H9 (cell line): Measurements from ENCODE around the gene ZNF619. TPM values are rescaled to one million over a fixed set of nuclear protein-coding genes. Genes with fewer than 3 reads are reported as not detected.

Experiments
- DNase-seq: peaks from one replicate; pipeline ENCODE4 v3.0.0-alpha.2; 2017
- H2AFZ ChIP-seq: one replicate; pipeline ENCODE4 v1.6.1; 2013; ENCODE audit warnings: mild to moderate bottlenecking, low read length, control low read depth, moderate library complexity
- H2AK5ac ChIP-seq: 2 replicates; pipeline ENCODE4 v1.6.1; 2013; ENCODE audit warnings: low read length, control low read depth, mixed read lengths; ENCODE audit not compliant: insufficient read length
- H2BK120ac ChIP-seq: one replicate; pipeline ENCODE4 v1.6.1; 2013; ENCODE audit warnings: low read depth, mild to moderate bottlenecking, low read length, control low read depth, inconsistent platforms; ENCODE audit not compliant: poor library complexity, severe bottlenecking
- H2BK12ac ChIP-seq: 2 replicates; pipeline ENCODE4 v1.6.1; 2013; ENCODE audit warnings: low read length, control low read depth, mixed read lengths, low read depth; ENCODE audit not compliant: insufficient read length
- H2BK15ac ChIP-seq: 2 replicates; pipeline ENCODE4 v1.6.1; 2013; ENCODE audit warnings: low read depth, low read length, control low read depth
- H2BK20ac ChIP-seq: one replicate; pipeline ENCODE4 v1.6.1; 2013; ENCODE audit warnings: low read depth, mild to moderate bottlenecking, low read length, control low read depth, inconsistent platforms; ENCODE audit not compliant: poor library complexity, severe bottlenecking
- H2BK5ac ChIP-seq: 2 replicates; pipeline ENCODE4 v1.6.1; 2013; ENCODE audit warnings: low read length, control low read depth, mixed read lengths; ENCODE audit not compliant: insufficient read length
- H3K14ac ChIP-seq: 2 replicates; pipeline ENCODE4 v1.6.1; 2013; ENCODE audit warnings: low read length, control low read depth; ENCODE audit not compliant: insufficient read depth
- H3K18ac ChIP-seq: 2 replicates; pipeline ENCODE4 v1.6.1; 2013; ENCODE audit warnings: low read depth, mild to moderate bottlenecking, mixed read lengths, low read length, control low read depth; ENCODE audit not compliant: insufficient read length
- H3K23ac ChIP-seq: 2 replicates; pipeline ENCODE4 v1.6.1; 2013; ENCODE audit warnings: low read length, control low read depth, mixed read lengths, low read depth; ENCODE audit not compliant: insufficient read length
- H3K23me2 ChIP-seq: 2 replicates; pipeline ENCODE4 v1.6.1; 2013; ENCODE audit warnings: low read depth, mild to moderate bottlenecking, mixed read lengths, low read length, control low read depth; ENCODE audit not compliant: insufficient read length, poor library complexity, severe bottlenecking
- H3K27ac ChIP-seq: 2 replicates; pipeline ENCODE4 v1.5.1; 2013; ENCODE audit warnings: low read length, control low read depth, mixed read lengths, low read depth; ENCODE audit not compliant: insufficient read length
- H3K27me3 ChIP-seq: 2 replicates; pipeline ENCODE4 v1.6.1; 2013; ENCODE audit warnings: low read length, control low read depth, inconsistent platforms; ENCODE audit not compliant: insufficient read depth
- H3K4ac ChIP-seq: 2 replicates; pipeline ENCODE4 v1.6.1; 2013; ENCODE audit warnings: low read depth, mild to moderate bottlenecking, control low read depth, inconsistent platforms, low read length, moderate library complexity
- H3K4me1 ChIP-seq: 2 replicates; pipeline ENCODE4 v1.6.1; 2013; ENCODE audit warnings: low read length, control low read depth, inconsistent platforms; ENCODE audit not compliant: insufficient read depth
- H3K4me2 ChIP-seq: 2 replicates; pipeline ENCODE4 v1.6.1; 2013; ENCODE audit warnings: low read length, control low read depth, mixed read lengths; ENCODE audit not compliant: insufficient read length, insufficient read depth
- H3K56ac ChIP-seq: 2 replicates; pipeline ENCODE4 v1.6.1; 2013; ENCODE audit warnings: low read depth, mild to moderate bottlenecking, mixed read lengths, low read length, control low read depth; ENCODE audit not compliant: insufficient read length
- H3K79me1 ChIP-seq: 2 replicates; pipeline ENCODE4 v1.6.1; 2013; ENCODE audit warnings: low read depth, mild to moderate bottlenecking, moderate library complexity, low read length, control low read depth, inconsistent platforms; ENCODE audit not compliant: insufficient read depth, poor library complexity, severe bottlenecking
- H3K79me2 ChIP-seq: 2 replicates; pipeline ENCODE4 v1.6.1; 2013; ENCODE audit warnings: low read length, control low read depth, inconsistent platforms; ENCODE audit not compliant: insufficient read depth
- H3K9ac ChIP-seq: 2 replicates; pipeline ENCODE4 v1.6.1; 2013; ENCODE audit warnings: low read length, control low read depth, mixed read lengths; ENCODE audit not compliant: insufficient read length; ENCODE audit errors: extremely low read depth
- H3K9me3 ChIP-seq: one replicate; pipeline ENCODE4 v1.6.1; 2013; ENCODE audit warnings: low read depth, low read length, inconsistent platforms; ENCODE audit not compliant: control insufficient read depth
- H3T11ph ChIP-seq: one replicate; pipeline ENCODE4 v1.6.1; 2013; ENCODE audit warnings: mild to moderate bottlenecking, low read length, control low read depth, inconsistent platforms
- H4K20me1 ChIP-seq: one replicate; pipeline ENCODE4 v1.6.1; 2013; ENCODE audit not compliant: control insufficient read depth, insufficient read length, insufficient read depth
- H4K5ac ChIP-seq: 2 replicates; pipeline ENCODE4 v1.6.1; 2013; ENCODE audit warnings: low read depth, mild to moderate bottlenecking, mixed read lengths, low read length, control low read depth; ENCODE audit not compliant: insufficient read length
- H4K8ac ChIP-seq: replicated peaks from 2 replicates; pipeline ENCODE4 v1.6.1; 2013; ENCODE audit warnings: low read length, control low read depth, mixed read lengths, low read depth; ENCODE audit not compliant: insufficient read length
- H4K91ac ChIP-seq: 2 replicates; pipeline ENCODE4 v1.6.1; 2013; ENCODE audit warnings: low read depth, mild to moderate bottlenecking, moderate library complexity, mixed read lengths, low read length, control low read depth; ENCODE audit not compliant: insufficient read length
- H3K27ac Mint-ChIP-seq, 3 experiments: 2 replicates in 2 of 3; 3 replicates in 1 of 3; pipeline ENCODE4 v1.8.0; 2020 to 2021; ENCODE audit warnings: mixed read lengths in 3 of 3, mild to moderate bottlenecking in 1 of 3, moderate library complexity in 1 of 3
- H3K27me3 Mint-ChIP-seq: 2 replicates; pipeline ENCODE4 v1.8.0; 2021; ENCODE audit warnings: low read depth, mild to moderate bottlenecking, moderate library complexity, mixed read lengths
- H3K36me3 Mint-ChIP-seq, 3 experiments: 2 replicates in 2 of 3; 3 replicates in 1 of 3; pipeline ENCODE4 v1.8.0; 2020 to 2021; ENCODE audit warnings: low read depth in 3 of 3, mixed read lengths in 3 of 3; ENCODE audit not compliant: insufficient read depth in 1 of 3
- H3K4me1 Mint-ChIP-seq, 2 experiments: 2 replicates each; pipeline ENCODE4 v1.8.0; 2020; ENCODE audit warnings: mixed read lengths in 2 of 2
- H3K4me3 Mint-ChIP-seq, 2 experiments: 2 replicates in 1 of 2; 3 replicates in 1 of 2; pipeline ENCODE4 v1.8.0; 2020 to 2021; ENCODE audit warnings: mild to moderate bottlenecking in 2 of 2, mixed read lengths in 2 of 2, moderate library complexity in 1 of 2
- H3K9me3 Mint-ChIP-seq, 2 experiments: 2 replicates in 1 of 2; 3 replicates in 1 of 2; pipeline ENCODE4 v1.8.0; 2020; ENCODE audit warnings: mild to moderate bottlenecking in 2 of 2, mixed read lengths in 2 of 2, moderate library complexity in 1 of 2
- WGBS: extraction: QIAGEN DNeasy Blood & Tissue Kit; methylation state at CpG from one replicate; pipeline ENCODE4 v1.1.7; 2013; ENCODE audit warnings: missing lambda C conversion rate, low lambda C conversion rate, mixed read lengths; ENCODE audit not compliant: insufficient read length; ENCODE audit errors: extremely low coverage; 5-methylcytosine and 5-hydroxymethylcytosine counted together
- total RNA-seq: library from RNA; stranded (reverse); gene quantifications from 2 replicates; pipeline ENCODE4 v1.2.1, GENCODE V29; 2021
- TF ChIP-seq, protein P1 (sequence below): fragments of 200-600 bp; sonication (generic); conservative IDR thresholded peaks from 3 replicates; pipeline ENCODE4 v1.8.0; 2021; ENCODE audit warnings: antibody characterized with exemption, mild to moderate bottlenecking

ZNF619 gene
- total RNA-seq, 1 experiment from 2014 or later: 4.8 TPM

DNA sequence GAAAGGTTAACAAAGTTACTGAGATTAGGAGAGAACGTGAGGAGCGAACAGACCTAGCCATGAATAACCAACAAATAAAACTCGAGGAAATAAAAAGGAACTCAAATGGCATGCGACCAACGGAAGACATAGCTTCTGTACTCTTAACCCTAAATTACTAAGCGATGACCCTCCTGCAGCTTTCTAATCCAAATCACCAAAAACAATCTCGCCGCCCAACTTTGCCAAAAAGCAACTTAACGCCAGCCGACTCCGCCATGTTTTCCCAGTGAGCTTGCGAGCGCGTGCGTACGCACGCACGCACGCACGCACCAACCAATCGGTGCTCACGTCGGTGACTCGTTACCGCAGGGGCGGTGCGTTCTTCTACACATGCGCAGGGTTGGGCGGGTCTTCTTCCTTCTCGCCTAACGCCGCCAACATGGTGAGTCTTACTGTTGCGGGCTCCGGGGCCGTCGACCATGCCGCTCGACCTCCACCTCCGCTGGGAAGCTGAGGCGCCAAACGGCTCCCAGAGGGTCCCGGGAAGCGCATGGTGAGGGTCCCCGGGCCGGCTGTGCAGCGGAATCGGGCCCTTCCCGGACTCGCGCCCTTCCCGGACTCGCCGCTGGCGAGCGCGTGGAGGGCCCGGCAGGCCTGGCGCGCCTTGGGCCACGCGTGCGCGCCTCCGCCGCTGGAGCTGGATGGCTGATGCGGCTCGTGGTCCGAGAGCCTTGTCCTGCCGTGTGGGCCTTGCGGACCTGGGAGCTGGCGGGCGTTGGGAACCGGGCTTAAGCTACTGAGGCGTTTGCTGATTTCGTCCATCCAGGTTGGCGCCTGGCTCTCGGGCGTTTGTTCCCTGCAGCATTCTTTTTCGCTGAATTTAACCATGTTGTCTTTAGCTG is 19.7 kb upstream of the ZNF619 start, which contains the start of gene RPL14:
TSS of gene RPL14 (plus strand) at position 400 of the 884 bp plus-strand sequence. CDS start at position 533, 133 bp downstream.
- no peak within 1 kb of the TSS for H3K18ac ChIP-seq
- peaks cover 3% of the 10 kb centered on the region; the same call in 1 of the 2 replicates for H3K27me3 Mint-ChIP-seq
- peak; percentile 94 for DNase-seq
- no peak within 1 kb of the TSS for H4K5ac ChIP-seq
- no peak within 1 kb of the TSS for H3K23ac ChIP-seq
- peaks cover 10% of the 10 kb centered on the region; the same call in 1 of the 2 replicates for H3K79me2 ChIP-seq
- no peaks in the 10 kb centered on the region for H3K9me3 Mint-ChIP-seq
- peaks cover 2% of the 10 kb centered on the region for H4K20me1 ChIP-seq
- H3K4me2 ChIP-seq: peak within 1 kb of the TSS; percentile 70
- WGBS: no CpG with 5 or more reads among the region's 79 CpGs
- no peak within 1 kb of the TSS for H4K8ac ChIP-seq
- no peak within 1 kb of the TSS for H2BK20ac ChIP-seq
- no peak within 1 kb of the TSS for H4K91ac ChIP-seq
- peak within 1 kb of the TSS; percentile 97 for H3K9ac ChIP-seq
- no peak within 1 kb of the TSS for H3K4ac ChIP-seq
- peaks cover 34 to 49% (median 42%) of the 10 kb centered on the region in 3 experiments for H3K36me3 Mint-ChIP-seq
- H3K23me2 ChIP-seq: peaks cover 11% of the 10 kb centered on the region
- H2BK120ac ChIP-seq: no peak within 1 kb of the TSS
- no peak within 1 kb of the TSS for H2BK5ac ChIP-seq
- peak within 1 kb of the TSS; percentile 95 to 97 (median 96) for H3K27ac Mint-ChIP-seq
- H2AFZ ChIP-seq: no peak within 1 kb of the TSS
- H2AK5ac ChIP-seq: no peak within 1 kb of the TSS
- no peak within 1 kb of the TSS for H2BK12ac ChIP-seq
- no peaks in the 10 kb centered on the region for H3K79me1 ChIP-seq
- H2BK15ac ChIP-seq: no peak within 1 kb of the TSS; the same call in 1 of the 2 replicates
- H3K4me3 Mint-ChIP-seq: peak within 1 kb of the TSS; percentile 81 to 85
- no peaks in the 10 kb centered on the region for H3K27me3 ChIP-seq
- H3K56ac ChIP-seq: no peak within 1 kb of the TSS
- no peak within 1 kb of the TSS for H3K27ac ChIP-seq
- 0 out of 2 replicates have a peak, but pooled peaks cover 1% of the 10 kb centered on the region for H3K4me1 ChIP-seq
- H3K14ac ChIP-seq: peak within 1 kb of the TSS; percentile 80
- no peak within 1 kb of the TSS for H3T11ph ChIP-seq
- TF ChIP-seq, protein P1, sequence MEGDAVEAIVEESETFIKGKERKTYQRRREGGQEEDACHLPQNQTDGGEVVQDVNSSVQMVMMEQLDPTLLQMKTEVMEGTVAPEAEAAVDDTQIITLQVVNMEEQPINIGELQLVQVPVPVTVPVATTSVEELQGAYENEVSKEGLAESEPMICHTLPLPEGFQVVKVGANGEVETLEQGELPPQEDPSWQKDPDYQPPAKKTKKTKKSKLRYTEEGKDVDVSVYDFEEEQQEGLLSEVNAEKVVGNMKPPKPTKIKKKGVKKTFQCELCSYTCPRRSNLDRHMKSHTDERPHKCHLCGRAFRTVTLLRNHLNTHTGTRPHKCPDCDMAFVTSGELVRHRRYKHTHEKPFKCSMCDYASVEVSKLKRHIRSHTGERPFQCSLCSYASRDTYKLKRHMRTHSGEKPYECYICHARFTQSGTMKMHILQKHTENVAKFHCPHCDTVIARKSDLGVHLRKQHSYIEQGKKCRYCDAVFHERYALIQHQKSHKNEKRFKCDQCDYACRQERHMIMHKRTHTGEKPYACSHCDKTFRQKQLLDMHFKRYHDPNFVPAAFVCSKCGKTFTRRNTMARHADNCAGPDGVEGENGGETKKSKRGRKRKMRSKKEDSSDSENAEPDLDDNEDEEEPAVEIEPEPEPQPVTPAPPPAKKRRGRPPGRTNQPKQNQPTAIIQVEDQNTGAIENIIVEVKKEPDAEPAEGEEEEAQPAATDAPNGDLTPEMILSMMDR: no peak
- peaks cover 19 to 29% of the 10 kb centered on the region in 2 experiments for H3K4me1 Mint-ChIP-seq
- H3K9me3 ChIP-seq: no peaks in the 10 kb centered on the region
